Measurements from ENCODE around the gene SESTD1.

- TF ChIP-seq ZHX1 (conservative IDR thresholded peaks at IDR 0.05; ENCODE audit: low read length) = no peak
- TF ChIP-seq POLR2A (conservative IDR thresholded peaks at IDR 0.05) = no peak
- TF ChIP-seq RNF219 (CRISPR knock-in tag; IDR thresholded peaks at IDR 0.05) = no peak
- no peak for TF ChIP-seq ZNF586 (CRISPR knock-in tag; conservative IDR thresholded peaks at IDR 0.05)
- TF ChIP-seq FOXA1 (IDR thresholded peaks at IDR 0.05; ENCODE audit: borderline replicate concordance) = no peak
- TF ChIP-seq MAX (CRISPR knock-in tag; IDR thresholded peaks at IDR 0.05) = no peak
- no peak for TF ChIP-seq SP2 (IDR thresholded peaks at IDR 0.05; ENCODE audit: extremely low read depth, low read depth, low read length, poor library complexity, severe bottlenecking)
- no peak for TF ChIP-seq REST (IDR thresholded peaks at IDR 0.05; ENCODE audit: borderline replicate concordance)
- TF ChIP-seq REST (CRISPR knock-in tag; IDR thresholded peaks at IDR 0.05; ENCODE audit: low read depth) = no peak
- no peak for TF ChIP-seq CHD1 (IDR thresholded peaks at IDR 0.05; ENCODE audit: low read length)
- TF ChIP-seq CTCF (IDR thresholded peaks at IDR 0.05 in 2 of 3, conservative IDR thresholded peaks at IDR 0.05 in 1 of 3; ENCODE audit: insufficient read depth in 2 of 3, low read depth in 1 of 3, low read length in 3 of 3) = no peak
- no peak for TF ChIP-seq CEBPZ (IDR thresholded peaks at IDR 0.05; ENCODE audit: borderline replicate concordance, low read depth, low read length)
These were observed 1.6 kb upstream of the SESTD1 start for GRCh38 chr2:179266271-179266670.

Measured in K562 (cell line).